NB4 (cell line): ENCODE results near the gene FAM110D.

ENCODE experiments used
- CTCF ChIP-seq: IDR thresholded peaks from one replicate; pipeline ENCODE4 v1.5.1; 2012; ENCODE audit warnings: low read depth, low read length
- MAX ChIP-seq: IDR thresholded peaks from 2 replicates; pipeline ENCODE4 v1.6.1; 2011; ENCODE audit warnings: low read depth, low read length
- POLR2A ChIP-seq: IDR thresholded peaks from 2 replicates; pipeline ENCODE4 v1.6.1; 2011; ENCODE audit warnings: mild to moderate bottlenecking; ENCODE audit not compliant: insufficient read length; ENCODE audit errors: extremely low read depth

- TF ChIP-seq CTCF (no peak), POLR2A (no peak), MAX (no peak)
Measured at GRCh38 chr1:26184086-26184485, 25.2 kb downstream of the FAM110D start.
